WTC11 (cell line): ENCODE measurements around the gene SHTN1.

ENCODE experiments used
- CTCF ChIP-seq: fragments of 200-600 bp; IDR thresholded peaks from 2 replicates; pipeline ENCODE4 v1.8.0; 2022; ENCODE audit warnings: antibody characterized with exemption
- ERG ChIP-seq: fragments of 250-450 bp; sonication (Bioruptor Pico); IDR thresholded peaks from 2 replicates; pipeline ENCODE4 v1.8.0; 2021; ENCODE audit warnings: mild to moderate bottlenecking
- ETV6 ChIP-seq: sonication (generic); formaldehyde crosslinking; IDR thresholded peaks from 2 replicates; pipeline ENCODE4 v1.8.1; 2022; ENCODE audit warnings: mild to moderate bottlenecking, missing genetic modification reagents
- IRF2 ChIP-seq: sonication (generic); formaldehyde crosslinking; IDR thresholded peaks from 2 replicates; pipeline ENCODE4 v1.8.0; 2022; ENCODE audit warnings: low read depth, missing genetic modification reagents, borderline replicate concordance
- MAX ChIP-seq: sonication (generic); formaldehyde crosslinking; IDR thresholded peaks from 2 replicates; pipeline ENCODE4 v1.8.0; 2022; ENCODE audit warnings: mild to moderate bottlenecking, missing genetic modification reagents
- MYBL2 ChIP-seq: sonication (generic); formaldehyde crosslinking; IDR thresholded peaks from 2 replicates; pipeline ENCODE4 v1.8.1; 2023; ENCODE audit warnings: mild to moderate bottlenecking, moderate library complexity, missing genetic modification reagents
- PRDM15 ChIP-seq: sonication (generic); formaldehyde crosslinking; IDR thresholded peaks from 2 replicates; pipeline ENCODE4 v1.8.0; 2022; ENCODE audit warnings: missing genetic modification reagents
- TEAD4 ChIP-seq: sonication (generic); formaldehyde crosslinking; IDR thresholded peaks from 2 replicates; pipeline ENCODE4 v1.8.0; 2022; ENCODE audit warnings: mild to moderate bottlenecking, missing genetic modification reagents
- ZNF232 ChIP-seq: sonication (generic); formaldehyde crosslinking; IDR thresholded peaks from 2 replicates; pipeline ENCODE4 v1.8.0; 2022; ENCODE audit warnings: mild to moderate bottlenecking, missing genetic modification reagents

GRCh38 chr10:116994113-116994890 is 10.7 kb downstream of the SHTN1 start:
- no peak for TF ChIP-seq ETV6 (CRISPR knock-in tag)
- no peak for TF ChIP-seq TEAD4
- no peak for TF ChIP-seq CTCF
- no peak for TF ChIP-seq ERG (CRISPR knock-in tag)
- no peak for TF ChIP-seq MYBL2
- no peak for TF ChIP-seq ZNF232 (CRISPR knock-in tag)
- no peak for TF ChIP-seq PRDM15 (CRISPR knock-in tag)
- no peak for TF ChIP-seq IRF2
- no peak for TF ChIP-seq MAX (CRISPR knock-in tag)
